ENCODE measurements around the gene ACTR2. TPM values are rescaled to one million over a fixed set of nuclear protein-coding genes. Genes with fewer than 3 reads are reported as not detected.
"Not testable (repeated sequence)": the region's sequence is repeated elsewhere in the genome, so short reads cannot be mapped to it uniquely, and the experiment has no call there.

ACTR2 gene
- total RNA-seq, 4 donors from 2014 or later: 34.4 to 43.9 (median 35.8) TPM

GRCh38 chr2:65232636-65233035 is 5.0 kb downstream of the ACTR2 start:
- peak overlapping the region in 1 of 4 donors; percentile 7 for H3K27ac ChIP-seq
- no peaks in the 10 kb centered on the region for H3K9me3 ChIP-seq
- H3K4me3 ChIP-seq: no peak overlapping the region
- in situ Hi-C loops (cut with MboI; ENCODE audit: low sequenced_read_pairs in 4 of 4): no loop called here
- no peak for DNase-seq
- peaks cover 0 to 3% of the 10 kb centered on the region in 2 donors for H3K36me3 ChIP-seq
- no peak for ATAC-seq
- peaks cover 24 to 35% of the 10 kb centered on the region in 2 donors for H3K4me1 ChIP-seq
- TF ChIP-seq, protein P1, sequence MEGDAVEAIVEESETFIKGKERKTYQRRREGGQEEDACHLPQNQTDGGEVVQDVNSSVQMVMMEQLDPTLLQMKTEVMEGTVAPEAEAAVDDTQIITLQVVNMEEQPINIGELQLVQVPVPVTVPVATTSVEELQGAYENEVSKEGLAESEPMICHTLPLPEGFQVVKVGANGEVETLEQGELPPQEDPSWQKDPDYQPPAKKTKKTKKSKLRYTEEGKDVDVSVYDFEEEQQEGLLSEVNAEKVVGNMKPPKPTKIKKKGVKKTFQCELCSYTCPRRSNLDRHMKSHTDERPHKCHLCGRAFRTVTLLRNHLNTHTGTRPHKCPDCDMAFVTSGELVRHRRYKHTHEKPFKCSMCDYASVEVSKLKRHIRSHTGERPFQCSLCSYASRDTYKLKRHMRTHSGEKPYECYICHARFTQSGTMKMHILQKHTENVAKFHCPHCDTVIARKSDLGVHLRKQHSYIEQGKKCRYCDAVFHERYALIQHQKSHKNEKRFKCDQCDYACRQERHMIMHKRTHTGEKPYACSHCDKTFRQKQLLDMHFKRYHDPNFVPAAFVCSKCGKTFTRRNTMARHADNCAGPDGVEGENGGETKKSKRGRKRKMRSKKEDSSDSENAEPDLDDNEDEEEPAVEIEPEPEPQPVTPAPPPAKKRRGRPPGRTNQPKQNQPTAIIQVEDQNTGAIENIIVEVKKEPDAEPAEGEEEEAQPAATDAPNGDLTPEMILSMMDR (IDR thresholded peaks at IDR 0.05 in 4 of 5, conservative IDR thresholded peaks at IDR 0.05 in 1 of 5): no peak
- no peak for TF ChIP-seq POLR2A (IDR thresholded peaks at IDR 0.05)
- intact Hi-C loops (cut with DNase I; ENCODE audit: low total_unique reads): no loop called here
- H3K27me3 ChIP-seq: no peaks in the 10 kb centered on the region

DNA sequence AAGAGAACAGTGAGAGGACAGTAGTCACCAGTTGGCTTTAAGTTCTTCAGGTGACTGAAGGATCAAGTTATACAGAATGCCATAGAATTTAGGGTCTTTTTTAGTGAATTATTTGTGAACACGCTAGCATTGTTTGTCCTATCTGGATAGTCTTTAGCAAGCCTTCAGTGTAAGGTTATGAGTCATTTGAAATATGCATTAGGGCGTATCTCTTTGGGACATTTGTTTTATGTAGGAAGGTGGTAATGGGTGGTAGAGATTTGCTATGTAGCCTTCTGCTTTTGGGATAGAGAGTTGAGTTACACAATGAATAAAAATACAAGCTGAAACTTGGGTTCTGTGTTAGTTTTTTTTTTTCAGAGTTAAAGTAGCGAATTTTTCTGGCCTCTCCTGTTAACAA is 13.0 kb downstream of the ACTR2 start:
- TF ChIP-seq POLR2A (IDR thresholded peaks at IDR 0.05): no peak
- TF ChIP-seq, protein P1 (IDR thresholded peaks at IDR 0.05 in 4 of 5, conservative IDR thresholded peaks at IDR 0.05 in 1 of 5): no peak
- ATAC-seq (no peak), DNase-seq (no peak)
- Histone ChIP-seq H3K4me3 (no peak overlapping the region), H3K4me1 (peaks cover 0 to 7% of the 10 kb centered on the region in 2 donors), H3K27ac (no peak overlapping the region), H3K36me3 (peaks cover 0 to 24% of the 10 kb centered on the region in 2 donors), H3K27me3 (no peaks in the 10 kb centered on the region), H3K9me3 (no peaks in the 10 kb centered on the region)
- intact Hi-C loops (cut with DNase I; ENCODE audit: low total_unique reads) (no loop called here), in situ Hi-C loops (cut with MboI; ENCODE audit: low sequenced_read_pairs in 4 of 4) (no loop called here)

DNA sequence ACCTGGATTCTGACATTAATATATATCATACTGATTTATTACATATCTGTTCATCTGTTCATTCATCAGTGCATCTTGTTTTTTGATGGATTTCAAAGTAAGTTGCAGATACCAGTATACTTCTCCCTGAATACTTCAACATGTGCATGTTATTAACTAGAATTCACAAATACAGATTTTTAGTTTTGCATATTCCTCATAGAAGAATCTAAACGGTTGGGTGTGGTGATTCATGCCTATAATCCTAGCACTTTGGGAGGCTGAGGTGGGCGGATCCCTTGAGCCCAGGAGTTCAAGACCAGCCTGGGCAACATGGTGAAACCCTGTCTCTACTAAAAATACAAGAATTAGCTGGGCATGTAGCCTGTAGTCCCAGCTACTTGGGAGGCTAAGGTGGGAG is 16.8 kb downstream of the ACTR2 start:
- H3K4me3 ChIP-seq; ATAC-seq; H3K9me3 ChIP-seq; in situ Hi-C loops (cut with MboI; ENCODE audit: low sequenced_read_pairs in 4 of 4); H3K27me3 ChIP-seq; H3K27ac ChIP-seq; H3K4me1 ChIP-seq; DNase-seq; intact Hi-C loops (cut with DNase I; ENCODE audit: low total_unique reads): not testable (repeated sequence)
- peaks cover 0 to 38% of the 10 kb centered on the region in 2 donors for H3K36me3 ChIP-seq

DNA sequence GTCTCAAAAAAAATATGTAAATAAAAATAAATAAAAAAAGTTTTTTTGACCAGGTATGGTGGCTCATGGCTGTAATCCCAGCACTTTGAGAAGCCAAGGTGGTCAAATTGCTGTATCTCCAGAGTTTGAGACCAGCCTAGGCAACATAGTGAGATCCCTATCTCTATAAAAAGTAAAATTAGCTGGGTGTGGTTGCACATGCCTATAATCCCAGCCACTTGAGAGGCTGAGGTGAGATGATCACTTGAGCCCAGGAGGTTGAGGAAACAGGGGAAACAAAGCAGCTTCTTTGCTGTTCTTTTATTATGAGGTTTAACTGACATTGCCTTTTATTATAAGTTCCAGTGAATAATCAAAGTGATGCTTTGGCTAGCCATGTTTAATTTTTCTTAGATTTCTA is 25.0 kb downstream of the ACTR2 start:
- H3K27me3 ChIP-seq: no peaks in the 10 kb centered on the region
- ATAC-seq (no peak), DNase-seq (no peak)
- H3K4me3 ChIP-seq: no peak overlapping the region
- intact Hi-C loops (cut with DNase I; ENCODE audit: low total_unique reads) (no loop called here), in situ Hi-C loops (cut with MboI; ENCODE audit: low sequenced_read_pairs in 4 of 4) (loop anchor here in 2 of 4 donors (25.0 kb wide), 1 partner anchor 185 kb away; the partner anchor contains the start of gene SPRED2 (in 2 of the 2))
- no peaks in the 10 kb centered on the region for H3K9me3 ChIP-seq
- no peak overlapping the region for H3K27ac ChIP-seq
- peaks cover 0 to 58% of the 10 kb centered on the region in 2 donors for H3K36me3 ChIP-seq
- TF ChIP-seq, protein P1 (IDR thresholded peaks at IDR 0.05 in 4 of 5, conservative IDR thresholded peaks at IDR 0.05 in 1 of 5): no peak
- TF ChIP-seq POLR2A (IDR thresholded peaks at IDR 0.05): no peak
- H3K4me1 ChIP-seq: no peaks in the 10 kb centered on the region

DNA sequence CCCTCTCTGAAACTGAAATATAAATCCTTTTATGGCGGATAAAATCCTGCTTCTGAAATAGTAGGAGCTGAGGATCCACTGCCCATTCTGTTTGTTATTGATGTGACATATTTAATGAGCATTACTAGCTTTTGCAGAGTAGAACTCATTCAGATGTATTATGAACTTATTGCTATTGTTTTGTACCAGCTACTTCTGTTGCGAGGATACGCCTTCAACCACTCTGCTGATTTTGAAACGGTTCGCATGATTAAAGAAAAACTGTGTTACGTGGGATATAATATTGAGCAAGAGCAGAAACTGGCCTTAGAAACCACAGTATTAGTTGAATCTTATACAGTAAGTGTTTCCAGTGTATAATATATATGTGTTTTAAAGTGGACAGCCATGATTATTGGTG is 27.7 kb downstream of the ACTR2 start:
- in situ Hi-C loops (cut with MboI; ENCODE audit: low sequenced_read_pairs in 4 of 4): loop anchor here in 2 of 4 donors (25.0 kb wide), 1 partner anchor 182 kb away; the partner anchor contains the start of gene SPRED2 (in 2 of the 2)
- TF ChIP-seq, protein P1 (IDR thresholded peaks at IDR 0.05 in 4 of 5, conservative IDR thresholded peaks at IDR 0.05 in 1 of 5): no peak
- no peak for TF ChIP-seq POLR2A (IDR thresholded peaks at IDR 0.05)
- peaks cover 0 to 56% of the 10 kb centered on the region in 2 donors for H3K36me3 ChIP-seq
- ATAC-seq: no peak
- intact Hi-C loops (cut with DNase I; ENCODE audit: low total_unique reads): no loop called here
- H3K4me1 ChIP-seq: no peaks in the 10 kb centered on the region
- no peak for DNase-seq
- H3K27ac ChIP-seq: no peak overlapping the region
- H3K27me3 ChIP-seq: no peaks in the 10 kb centered on the region
- H3K4me3 ChIP-seq: no peak overlapping the region
- H3K9me3 ChIP-seq: no peaks in the 10 kb centered on the region

Measured in gastrocnemius medialis (tissue), 4 donors.